Glomerular endothelial cell (primary cell): ENCODE results near the gene C1orf87. TPM values are rescaled to one million over a fixed set of nuclear protein-coding genes. Genes with fewer than 3 reads are reported as not detected.
A peak's percentile ranks its signal among the peaks of the same experiment; 100 is the strongest.

ENCODE experiments used
- DNase-seq: peaks from one replicate; pipeline ENCODE4 v3.0.0-alpha.2; 2011; ENCODE audit warnings: low read depth, low spot score; ENCODE audit errors: extremely low read depth
- total RNA-seq: library from RNA; depleted of rRNA; stranded (reverse); fragments of >200 nt; gene quantifications from 2 replicates; pipeline ENCODE4 v1.2.3, GENCODE V29; 2015

C1orf87 gene, protein sequence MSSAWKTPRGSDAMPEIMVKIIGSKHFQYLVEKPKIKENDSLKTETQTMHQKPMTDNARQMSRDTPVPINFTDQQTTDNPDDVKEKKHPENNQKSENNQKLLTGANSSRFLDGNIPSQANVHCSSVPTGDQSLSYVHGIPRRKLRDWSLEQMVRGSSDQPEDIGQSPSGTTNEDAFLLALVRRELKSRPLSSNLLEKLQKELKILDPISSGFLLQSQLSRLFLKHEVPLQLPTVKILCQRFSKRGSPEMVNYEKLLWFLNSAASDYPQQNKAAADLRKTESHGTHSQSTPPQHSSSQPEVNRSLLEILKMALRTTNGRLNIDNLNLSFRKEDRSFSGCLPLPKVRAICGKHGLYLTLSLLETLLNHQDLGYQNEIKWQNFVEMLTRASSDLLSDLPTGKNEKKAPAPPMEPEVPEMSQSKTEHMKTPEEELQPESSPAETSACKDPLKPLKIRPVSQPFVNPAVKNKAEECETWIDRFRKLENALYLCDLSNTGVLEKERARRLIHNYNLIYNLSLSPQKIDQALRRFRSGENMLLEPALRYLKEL
- total RNA-seq = not detected in 2 replicates

DNA sequence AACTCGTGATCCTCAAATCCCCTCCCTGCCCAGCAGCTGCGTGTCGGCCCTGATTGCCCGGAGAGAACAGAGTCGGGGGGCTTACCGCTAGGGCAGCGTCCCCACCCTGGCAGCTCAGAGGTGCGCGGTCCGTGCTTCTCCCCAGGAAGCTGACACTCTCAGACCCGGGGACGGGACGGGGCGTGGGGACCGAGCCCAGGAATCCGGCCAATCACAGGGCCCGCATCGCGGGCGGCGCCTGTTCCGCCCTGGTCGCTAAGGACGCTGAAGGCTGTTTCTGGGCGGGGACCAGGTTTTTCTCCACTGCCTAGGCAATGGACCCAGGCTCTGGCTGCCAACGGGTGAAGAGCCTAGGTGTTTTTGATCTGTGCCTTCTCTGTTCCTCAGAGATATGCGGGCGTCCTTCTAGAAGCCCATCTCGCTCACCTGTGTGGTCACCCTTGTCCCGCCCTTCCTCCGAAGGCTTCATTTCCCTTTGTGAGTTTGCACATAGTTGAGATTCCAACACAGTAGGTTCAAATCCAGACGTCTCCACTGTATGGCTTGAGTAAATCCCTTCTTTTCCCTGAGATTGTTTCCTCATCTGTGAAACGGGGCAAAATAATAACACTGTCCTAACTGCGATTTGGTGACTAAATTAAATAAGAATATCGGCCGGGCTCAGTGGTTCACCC, at the start of gene C1orf87:
TSS of gene C1orf87 (minus strand) at position 166 of the 674 bp plus-strand sequence. CDS start 1,127 bp downstream, outside the sequence.
- DNase-seq = no peak

DNA sequence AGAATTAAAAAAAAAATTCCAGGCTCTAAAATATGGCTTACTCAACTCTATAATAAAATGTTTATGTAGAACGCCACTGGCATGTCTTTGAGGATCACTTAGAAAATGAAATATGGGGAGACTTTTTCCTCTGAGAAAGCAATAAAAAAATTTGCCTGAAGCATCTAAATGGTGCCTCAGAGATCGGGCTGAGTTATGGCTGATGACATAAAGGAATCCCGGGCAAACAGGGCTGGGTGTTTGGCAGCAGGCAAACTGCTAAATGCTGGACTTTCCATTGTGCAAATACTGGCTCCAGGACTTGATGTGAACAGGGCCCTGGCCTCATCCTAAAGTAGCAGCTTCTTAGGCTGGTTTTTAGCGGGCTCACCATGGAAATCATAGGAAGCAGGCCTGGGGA, 44.5 kb upstream of the C1orf87 start:
- no peak for DNase-seq

DNA sequence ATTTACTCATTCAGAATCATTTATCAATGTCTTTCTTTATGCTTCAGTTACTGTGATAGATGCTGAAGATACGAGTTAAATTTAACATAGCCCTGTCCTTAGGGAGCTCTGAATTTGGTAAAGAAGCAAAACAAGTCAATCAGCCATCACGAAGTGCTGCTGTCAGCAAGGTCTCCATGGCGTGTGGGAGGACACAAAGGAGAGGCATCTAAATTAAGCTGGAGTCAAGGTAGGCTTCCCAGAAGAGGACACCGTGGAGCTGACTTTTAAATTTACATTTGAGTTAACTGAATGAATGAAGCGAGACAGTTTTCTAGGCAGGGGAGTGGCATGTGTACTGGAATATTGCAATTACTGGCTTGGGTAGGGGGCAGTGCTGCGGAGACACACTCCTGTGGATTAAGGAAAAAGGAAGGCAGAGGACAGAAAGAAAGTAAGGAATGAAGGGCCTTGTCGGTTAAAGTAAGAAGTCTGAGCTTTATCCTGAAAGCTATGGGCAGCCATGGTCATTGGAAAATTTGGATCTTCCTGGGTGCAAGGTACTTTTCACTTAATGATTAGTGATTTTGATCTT, 41.3 kb upstream of the C1orf87 start:
- DNase-seq = no peak

DNA sequence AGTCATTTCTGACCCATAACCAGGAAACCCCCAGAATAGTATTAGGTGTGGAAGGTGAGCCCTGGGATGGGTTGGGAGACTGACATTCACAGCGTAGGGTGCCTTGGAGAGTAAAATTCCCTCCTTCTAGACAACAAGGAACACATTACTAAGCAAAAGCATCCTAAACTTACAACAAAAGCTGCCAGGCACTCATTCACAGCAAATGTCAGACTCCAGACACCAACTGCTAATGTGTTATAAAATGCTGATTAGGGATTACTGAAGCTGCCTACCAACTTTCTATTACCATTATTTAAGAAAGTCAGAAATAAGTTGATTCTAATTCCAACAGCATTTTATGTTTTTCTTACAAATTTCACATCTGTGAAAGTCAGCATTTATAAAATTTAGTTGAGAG, 40.0 kb upstream of the C1orf87 start:
- DNase-seq = no peak

DNA sequence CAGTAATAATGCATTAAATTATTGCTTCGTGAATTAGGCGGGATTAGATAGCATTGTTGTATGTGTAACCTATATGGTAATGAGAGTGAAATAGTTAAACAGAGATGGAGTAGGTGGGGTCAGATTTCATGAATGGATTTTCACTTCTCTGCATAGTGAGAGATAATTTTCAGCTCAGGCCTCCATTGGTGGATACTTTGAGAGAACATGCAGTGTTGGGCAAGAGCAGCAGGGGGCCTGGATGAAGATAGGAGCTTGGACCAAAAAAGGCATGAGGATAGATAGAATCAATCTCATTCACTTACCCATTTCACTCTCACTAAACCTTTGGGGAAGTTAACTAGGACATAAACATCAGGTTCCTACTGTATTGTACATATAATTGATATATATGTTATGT, 39.5 kb upstream of the C1orf87 start:
- DNase-seq = no peak

DNA sequence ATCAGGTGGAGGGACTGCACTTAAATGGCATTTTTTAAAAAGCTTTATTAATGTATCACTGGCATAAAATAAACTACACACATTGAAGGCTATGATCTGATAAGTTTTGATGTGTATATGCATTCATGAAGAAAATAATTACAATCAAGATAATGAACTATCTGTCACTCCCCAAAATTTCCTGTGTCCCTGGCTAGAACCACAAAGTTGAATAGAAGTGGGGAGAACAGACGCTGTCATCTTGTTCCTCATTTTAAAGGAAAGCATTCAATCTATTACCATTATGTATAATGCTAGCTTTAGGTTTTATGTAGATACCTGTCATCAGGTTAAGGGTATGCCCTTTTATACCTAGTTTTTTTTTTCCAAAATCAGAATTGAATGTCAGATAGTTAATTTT, 38.1 kb upstream of the C1orf87 start:
- no peak for DNase-seq

DNA sequence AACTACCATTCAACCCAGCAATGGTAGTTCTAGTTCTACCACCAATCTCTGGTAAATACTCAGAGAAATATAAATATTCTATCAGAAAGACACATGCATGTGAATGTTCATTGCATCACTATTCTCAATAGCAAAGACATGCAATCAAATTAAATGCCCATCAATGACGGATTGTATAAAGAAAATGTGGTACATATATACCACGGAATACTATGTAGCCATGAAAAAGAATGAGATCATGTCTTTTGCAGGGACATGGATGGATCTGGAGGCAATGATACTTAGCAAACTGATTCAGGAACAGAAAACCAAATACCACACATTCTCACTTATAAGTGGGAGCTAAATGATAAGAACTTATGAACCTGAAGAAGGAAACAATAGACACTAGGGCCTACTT, 37.5 kb upstream of the C1orf87 start:
- no peak for DNase-seq

DNA sequence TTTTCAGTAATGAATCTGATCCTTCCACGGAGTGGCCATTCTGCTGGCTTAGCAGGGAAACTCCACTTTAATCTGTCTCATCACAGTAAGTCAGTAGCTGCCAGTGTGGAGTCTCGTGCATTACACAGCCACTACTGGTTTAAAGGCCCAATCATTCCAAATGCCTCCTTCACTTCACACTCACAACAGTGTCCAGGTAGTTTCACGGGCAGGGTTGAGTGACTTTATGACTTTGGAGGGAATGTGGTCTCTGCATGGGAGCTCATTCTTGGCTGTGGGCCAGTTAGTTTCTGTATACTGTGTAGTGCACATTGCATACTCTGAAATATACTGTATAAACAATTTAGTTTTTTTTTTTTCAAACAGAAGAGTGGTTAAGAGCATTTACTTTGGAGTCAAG, 34.6 kb upstream of the C1orf87 start:
- no peak for DNase-seq

DNA sequence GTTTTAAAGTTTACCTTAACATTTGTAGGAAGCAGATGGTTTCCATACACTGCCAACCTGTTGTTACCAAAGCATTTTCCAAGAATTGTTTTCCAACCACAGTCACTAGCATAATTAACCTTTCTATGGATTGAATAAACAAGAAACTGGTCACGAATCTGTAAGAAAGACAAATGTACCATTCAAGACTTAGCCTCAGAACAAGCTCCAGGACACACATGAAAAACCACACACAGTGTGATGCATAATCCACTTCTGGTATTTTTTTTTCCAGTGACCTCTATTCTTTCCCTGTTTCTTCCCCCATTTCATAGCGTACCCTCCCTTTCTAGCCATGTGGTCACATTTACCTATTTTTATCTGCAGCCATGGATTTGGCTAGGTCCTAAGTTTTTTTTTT, 29.6 kb upstream of the C1orf87 start:
- DNase-seq = no peak

DNA sequence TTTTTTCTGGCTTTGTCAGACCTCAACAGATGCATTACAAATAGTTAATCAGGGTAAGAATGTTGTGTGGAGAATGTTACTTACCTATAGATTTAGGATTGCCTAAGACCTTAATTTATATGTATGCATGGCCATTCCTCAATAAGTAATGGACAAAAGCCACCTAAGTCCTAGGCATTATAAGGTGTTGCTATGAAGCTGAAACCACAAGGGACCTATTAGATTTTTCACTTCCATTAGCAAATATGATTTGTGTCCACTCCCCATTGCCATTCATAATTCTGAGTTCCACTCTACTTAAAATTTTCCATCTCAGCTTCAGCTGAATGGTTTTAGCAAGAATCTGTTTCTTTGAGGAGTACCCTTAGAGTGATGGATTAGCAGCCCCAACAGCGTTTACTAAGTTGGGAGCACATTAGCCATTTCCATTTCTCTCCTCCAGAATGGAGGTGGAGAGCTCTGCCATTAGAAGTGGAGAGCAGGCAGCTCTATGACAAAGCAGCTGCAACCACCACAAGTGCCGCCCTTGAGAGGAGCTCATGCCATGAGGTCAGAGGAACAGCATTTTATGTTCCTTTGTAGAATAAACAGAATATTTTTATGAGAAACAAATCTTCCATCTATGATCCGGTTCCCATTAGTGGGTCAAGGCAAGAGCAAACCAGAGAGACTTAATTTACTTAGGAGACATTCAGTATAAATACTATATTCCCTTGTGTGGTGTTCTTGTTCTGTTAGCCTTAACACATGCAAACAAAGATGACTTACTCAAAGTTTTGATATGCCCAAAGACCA, 28.9 kb upstream of the C1orf87 start:
- no peak for DNase-seq

DNA sequence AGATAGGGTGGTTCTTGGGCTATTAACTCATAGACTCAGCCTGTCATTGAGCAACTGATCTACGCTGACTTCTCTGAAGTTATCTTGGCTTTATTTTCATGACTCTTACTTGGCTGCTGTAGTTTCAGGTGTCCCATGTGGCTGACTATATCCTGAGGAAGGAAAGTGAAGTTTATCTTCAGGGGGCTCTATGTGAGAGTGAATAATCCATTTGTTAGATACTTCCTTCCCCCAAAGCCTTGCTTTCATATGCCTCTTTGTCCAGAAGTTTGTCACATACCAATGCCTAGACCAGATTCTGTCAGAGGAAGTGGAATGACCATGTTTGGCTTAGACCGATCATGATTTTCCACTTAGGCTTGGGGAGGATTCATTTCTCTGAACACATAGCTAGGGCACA, 27.9 kb upstream of the C1orf87 start:
- peak; percentile 29 for DNase-seq

DNA sequence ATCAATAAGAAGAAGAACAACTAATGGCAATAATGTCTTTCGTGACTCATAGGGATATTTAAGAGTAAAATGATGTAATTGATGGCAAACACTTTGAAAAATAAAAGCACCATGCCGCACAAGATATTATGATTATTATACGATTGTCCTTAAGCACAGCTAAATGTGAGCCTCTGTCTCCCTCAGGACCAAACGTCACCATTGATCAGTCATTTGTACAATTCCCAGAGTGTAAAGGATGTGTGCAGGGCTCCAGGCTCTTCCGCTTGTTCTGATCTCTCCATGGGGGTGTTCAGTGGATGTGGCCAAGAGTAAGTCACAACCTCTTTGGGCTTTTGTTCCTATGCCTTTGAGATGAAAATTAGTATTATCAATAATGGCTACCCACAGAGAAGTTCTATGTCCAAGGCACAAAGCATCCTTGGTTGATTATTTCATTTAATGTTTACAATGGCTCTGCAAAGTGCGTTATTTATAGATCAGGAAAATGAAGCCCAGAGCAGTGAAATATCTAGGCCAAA, 17.7 kb upstream of the C1orf87 start:
- no peak for DNase-seq

DNA sequence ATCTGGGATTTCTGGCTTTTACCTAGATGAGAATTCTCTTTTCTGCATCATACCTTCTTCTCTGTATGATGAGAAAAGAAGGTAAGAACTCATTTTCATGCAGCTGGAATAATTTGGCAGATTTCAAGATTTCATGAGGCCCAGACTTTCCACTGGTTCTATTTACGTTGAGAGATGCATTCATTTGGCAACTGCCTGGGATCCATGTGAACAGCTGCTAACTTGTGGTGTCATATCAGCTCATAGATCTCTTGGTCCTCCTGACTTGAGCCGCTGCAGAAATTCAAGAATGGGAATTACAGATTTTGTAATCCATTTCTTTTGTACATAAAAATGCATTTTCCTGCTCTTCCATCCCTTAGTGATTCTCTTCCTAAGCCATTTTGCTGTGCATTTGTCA, 17.1 kb upstream of the C1orf87 start:
- no peak for DNase-seq

DNA sequence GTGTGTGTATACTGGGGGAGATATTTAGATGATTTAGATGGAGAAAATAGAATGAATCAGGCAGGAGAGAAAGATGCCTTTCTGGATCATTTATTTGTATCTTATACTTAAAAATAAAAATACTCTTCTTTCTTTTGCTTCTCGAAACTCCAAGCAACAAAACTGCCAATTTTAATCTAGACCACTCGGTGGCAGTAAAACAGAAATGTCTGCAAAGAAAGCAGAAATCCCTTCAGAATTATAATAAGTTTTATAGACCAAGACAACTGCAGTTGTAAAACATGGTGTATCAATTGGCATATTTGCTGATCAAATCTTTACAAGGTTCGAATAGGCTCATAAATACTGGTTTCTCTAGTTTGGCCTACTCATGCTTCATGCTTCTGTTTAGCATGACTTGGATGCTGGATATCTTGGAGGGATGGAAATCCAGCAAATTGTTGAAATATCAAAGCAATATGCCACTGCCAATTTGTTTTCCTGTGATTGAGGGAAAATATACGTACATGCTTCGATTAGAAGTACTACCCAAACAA, 15.1 kb upstream of the C1orf87 start:
- DNase-seq = no peak

DNA sequence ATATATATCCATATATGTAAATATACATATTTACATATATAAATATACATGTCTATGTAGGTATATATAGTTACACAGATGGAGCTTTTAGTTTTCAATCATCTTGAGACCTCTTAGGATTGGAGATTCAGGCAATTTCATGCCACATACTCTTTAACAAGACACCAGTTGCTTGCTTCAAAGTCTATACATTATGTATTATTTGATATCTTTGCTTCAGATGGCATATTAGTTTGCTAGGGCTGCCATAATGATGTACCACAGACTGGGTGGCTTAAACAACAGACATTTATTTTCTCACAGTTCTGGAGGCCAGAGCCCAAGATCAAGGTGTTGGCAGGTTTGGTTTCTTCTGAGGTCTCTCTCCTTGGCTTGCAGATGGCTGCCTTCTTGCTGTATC, 14.1 kb upstream of the C1orf87 start:
- no peak for DNase-seq

DNA sequence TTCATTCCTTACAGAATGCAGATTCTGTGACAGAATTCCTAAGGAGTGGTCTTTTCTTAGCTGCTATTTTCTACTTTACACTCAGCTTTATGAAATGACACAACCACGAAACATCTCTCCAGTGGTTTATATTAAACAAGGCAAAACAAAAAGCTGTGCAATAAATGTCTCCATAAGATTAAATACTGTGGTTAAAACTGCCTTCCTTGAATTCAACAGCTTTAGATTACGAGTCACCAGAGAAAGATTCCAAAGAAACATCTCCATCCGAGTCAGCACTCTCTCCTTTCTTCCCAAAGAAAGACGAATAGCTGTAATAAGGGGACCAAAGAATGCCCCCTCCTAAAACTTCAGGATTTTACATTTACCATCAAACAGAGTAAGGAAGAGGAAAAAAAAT, 4.6 kb upstream of the C1orf87 start:
- DNase-seq = no peak

DNA sequence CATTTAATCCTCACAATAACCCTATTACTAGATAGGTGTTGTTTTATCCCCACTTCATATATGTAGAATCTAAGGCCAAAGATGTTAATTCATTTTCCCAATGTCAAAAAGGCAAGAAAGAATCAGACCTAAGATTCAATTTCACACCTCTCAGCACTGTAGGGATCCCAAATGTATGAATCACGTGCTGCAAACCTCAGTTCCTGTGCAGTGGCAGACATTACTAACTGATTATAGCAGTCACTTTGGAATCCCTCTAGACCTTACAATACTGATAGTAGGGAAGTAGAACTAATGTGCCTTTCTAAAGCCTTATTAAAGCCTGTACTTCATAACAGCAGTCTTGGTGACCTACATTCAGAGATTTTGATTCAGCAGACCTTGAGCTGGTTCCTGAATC, 2.3 kb downstream of the C1orf87 start:
- DNase-seq = no peak

DNA sequence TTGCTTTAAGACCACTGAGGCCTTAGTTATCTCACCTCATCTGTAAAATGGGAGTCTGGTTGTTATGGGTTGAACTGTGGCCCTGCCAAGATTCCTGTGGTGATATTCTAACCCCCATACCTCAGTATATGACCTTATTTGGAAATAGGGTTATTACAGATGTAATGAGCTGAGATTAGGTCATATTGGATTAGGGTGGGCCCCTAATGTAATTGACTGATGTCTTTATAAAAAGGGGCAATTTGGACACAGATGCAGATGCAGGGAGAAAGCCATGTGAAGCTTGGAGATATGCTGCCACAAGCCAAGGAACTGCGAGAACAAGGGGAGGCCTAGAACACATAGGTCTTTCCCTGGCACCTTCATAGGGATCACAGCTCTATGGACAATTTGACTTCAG, 3.9 kb downstream of the C1orf87 start:
- no peak for DNase-seq

DNA sequence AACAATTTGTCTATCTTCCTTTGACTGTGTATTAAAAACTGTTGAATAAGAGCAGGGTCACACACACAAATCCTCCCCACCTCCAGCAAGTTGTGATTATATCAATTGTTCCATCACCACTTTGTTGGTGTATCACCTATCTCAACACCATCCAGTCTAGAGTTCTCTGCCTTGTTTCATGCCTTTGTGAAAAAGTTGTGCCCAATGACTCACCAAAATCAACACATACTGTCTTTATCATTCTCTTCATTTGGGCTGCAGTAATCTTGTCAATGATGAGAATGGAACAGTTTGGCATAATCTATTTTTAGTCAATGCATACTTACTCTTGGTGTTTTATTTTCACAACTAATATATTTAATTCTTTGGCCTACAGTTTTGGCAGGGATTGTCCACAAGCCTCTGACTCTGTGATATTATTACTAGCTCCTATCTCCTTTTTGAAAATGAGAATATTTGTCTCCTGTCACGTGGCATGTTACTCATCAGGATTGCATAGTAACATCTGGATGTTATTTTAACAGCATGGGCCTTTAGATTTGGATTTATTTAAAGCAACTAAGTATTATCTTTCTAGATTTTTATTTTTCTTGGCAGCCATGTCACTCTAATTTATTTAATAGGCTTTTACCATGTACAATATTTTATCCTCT, 5.1 kb downstream of the C1orf87 start:
- DNase-seq = no peak

DNA sequence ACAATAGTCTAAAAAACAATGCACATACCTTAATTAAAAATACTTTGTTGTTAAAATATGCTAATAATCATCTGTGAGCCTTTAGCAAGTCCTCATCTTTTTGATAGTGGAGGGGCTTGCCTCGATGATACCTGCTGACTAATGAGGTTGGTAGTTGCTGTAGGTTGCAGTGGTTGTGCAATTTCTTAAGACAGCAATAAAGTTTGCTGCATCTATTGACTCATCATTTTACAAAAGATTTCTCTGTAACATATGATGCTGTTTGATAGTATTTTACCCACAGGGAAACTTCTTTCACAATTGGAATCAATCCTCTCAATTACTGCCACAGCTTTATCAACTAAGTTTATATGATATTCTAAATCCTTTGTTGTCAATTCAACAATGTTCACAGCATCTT, 7.6 kb downstream of the C1orf87 start:
- DNase-seq = no peak
